SJCRH30 (cell line): ENCODE measurements around the gene IL6ST. TPM values are rescaled to one million over a fixed set of nuclear protein-coding genes. Genes with fewer than 3 reads are reported as not detected.

Source experiments
- DNase-seq, 2 experiments: peaks; one replicate each; pipeline ENCODE4 v3.0.0-alpha.2; 2015 to 2020
- H3K27ac ChIP-seq: fragments of 250-450 bp; sonication (Bioruptor Pico); 2 replicates; pipeline ENCODE4 v1.5.1; 2020; ENCODE audit warnings: mild to moderate bottlenecking, moderate library complexity
- H3K27me3 ChIP-seq: fragments of 250-450 bp; sonication (Bioruptor Pico); 2 replicates; pipeline ENCODE4 v1.5.1; 2020; ENCODE audit warnings: mild to moderate bottlenecking, moderate library complexity
- H3K36me3 ChIP-seq: fragments of 250-450 bp; sonication (Bioruptor Pico); 2 replicates; pipeline ENCODE4 v1.5.1; 2020; ENCODE audit warnings: mild to moderate bottlenecking, moderate library complexity
- H3K4me1 ChIP-seq: fragments of 250-450 bp; sonication (Bioruptor Pico); 2 replicates; pipeline ENCODE4 v1.5.1; 2020; ENCODE audit warnings: mild to moderate bottlenecking, moderate library complexity
- H3K4me3 ChIP-seq: fragments of 250-450 bp; sonication (Bioruptor Pico); 2 replicates; pipeline ENCODE4 v1.5.1; 2020; ENCODE audit warnings: mild to moderate bottlenecking, moderate library complexity
- H3K9me3 ChIP-seq: fragments of 250-450 bp; sonication (Bioruptor Pico); replicated peaks from 2 replicates; pipeline ENCODE4 v1.5.1; 2020; ENCODE audit warnings: mild to moderate bottlenecking, moderate library complexity
- total RNA-seq: library from RNA; depleted of rRNA; stranded (reverse); fragments of >200 nt; shearing (Covaris generic); gene quantifications from 2 replicates; pipeline ENCODE4 v1.2.3, GENCODE V29; 2014

IL6ST gene
- total RNA-seq, 1 experiment from 2014 or later: 52.5 TPM

DNA sequence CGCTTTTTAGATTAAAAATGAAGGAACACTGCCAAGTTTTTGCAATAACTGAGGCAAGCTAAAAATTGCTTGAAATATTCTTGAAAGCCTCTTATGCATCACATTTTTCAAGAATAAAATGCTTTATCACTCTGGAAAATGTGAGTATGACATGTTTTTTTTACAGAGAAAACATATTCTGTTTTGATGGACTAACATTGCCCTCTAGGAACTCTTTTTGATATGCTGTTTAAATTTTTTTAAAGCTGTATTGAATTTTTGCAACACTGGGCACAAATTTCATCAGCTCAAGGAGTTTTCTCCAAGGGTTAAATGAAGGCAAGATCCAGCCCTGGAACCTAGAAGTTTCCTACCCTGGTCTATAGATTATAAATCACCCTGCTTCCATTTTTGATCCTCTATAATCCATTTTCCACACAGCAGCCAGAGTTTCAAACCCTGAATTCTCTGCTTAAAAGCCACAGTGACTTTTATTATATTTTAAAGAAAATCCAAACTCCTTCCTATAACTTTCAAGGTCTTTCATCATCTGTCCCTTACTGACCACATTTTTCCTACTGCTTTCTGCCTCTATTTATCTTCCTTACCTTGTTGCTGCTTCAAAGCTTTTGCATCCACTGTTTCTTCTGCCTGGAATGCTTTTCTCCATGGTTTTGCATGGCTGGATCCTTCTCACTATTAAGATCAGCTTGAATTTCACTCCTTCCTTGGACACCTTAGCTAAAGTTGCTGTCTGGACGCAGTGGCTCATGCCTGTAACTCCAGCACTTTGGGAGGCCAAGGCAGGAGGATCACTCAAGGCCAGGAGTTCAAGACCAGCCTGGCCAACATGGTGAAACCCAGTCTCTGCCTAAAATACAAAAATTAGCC, 82.7 kb downstream of the IL6ST start:
- Histone ChIP-seq H3K4me1 (no peaks in the 10 kb centered on the region), H3K36me3 (no peaks in the 10 kb centered on the region), H3K27ac (no peak overlapping the region), H3K27me3 (no peaks in the 10 kb centered on the region), H3K9me3 (no peaks in the 10 kb centered on the region), H3K4me3 (no peak overlapping the region)
- no peak for DNase-seq

DNA sequence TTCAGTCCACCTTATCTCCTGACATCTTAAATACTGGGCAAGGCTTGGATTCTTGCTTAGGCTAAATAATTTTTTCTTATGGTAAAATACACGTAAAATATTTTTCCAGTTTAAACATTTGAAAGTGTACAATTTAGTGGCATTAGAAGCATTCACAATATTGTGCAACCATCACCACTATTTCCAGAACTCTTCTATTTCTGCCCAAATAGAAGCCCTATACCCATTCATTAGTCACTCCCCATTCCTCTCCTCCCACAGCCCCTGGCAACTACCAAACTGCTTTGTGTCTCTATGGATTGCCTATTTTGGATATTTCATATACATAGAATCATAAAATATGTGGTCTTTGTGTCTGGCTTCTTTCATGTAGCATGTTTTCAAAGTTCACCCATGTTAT, 86.0 kb downstream of the IL6ST start:
- H3K36me3 ChIP-seq: no peaks in the 10 kb centered on the region
- H3K4me3 ChIP-seq: no peak overlapping the region
- DNase-seq: no peak
- H3K9me3 ChIP-seq: no peaks in the 10 kb centered on the region
- H3K27me3 ChIP-seq: no peaks in the 10 kb centered on the region
- H3K27ac ChIP-seq: no peak overlapping the region
- no peaks in the 10 kb centered on the region for H3K4me1 ChIP-seq

DNA sequence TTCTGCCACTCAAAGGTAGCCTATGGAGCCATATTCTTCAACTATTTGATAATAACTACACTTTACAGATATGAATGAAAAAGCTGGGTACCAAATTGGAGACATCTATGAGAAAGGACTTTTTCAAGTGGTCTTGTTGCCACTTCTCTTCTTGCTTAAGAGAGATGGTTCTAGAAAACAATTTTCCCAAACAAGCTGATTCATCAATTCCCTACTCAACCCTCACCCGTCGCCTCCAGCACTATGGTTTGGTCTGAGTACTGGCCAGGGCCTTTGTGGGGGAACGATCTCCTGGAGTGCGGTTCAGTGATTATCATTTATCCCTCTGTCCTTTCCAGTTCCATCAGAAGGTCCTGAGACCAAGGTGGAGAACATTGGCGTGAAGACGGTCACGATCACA, 86.8 kb downstream of the IL6ST start:
- Histone ChIP-seq H3K4me3 (no peak overlapping the region), H3K36me3 (no peaks in the 10 kb centered on the region), H3K27ac (no peak overlapping the region), H3K4me1 (no peaks in the 10 kb centered on the region), H3K27me3 (no peaks in the 10 kb centered on the region), H3K9me3 (no peaks in the 10 kb centered on the region)
- no peak for DNase-seq

DNA sequence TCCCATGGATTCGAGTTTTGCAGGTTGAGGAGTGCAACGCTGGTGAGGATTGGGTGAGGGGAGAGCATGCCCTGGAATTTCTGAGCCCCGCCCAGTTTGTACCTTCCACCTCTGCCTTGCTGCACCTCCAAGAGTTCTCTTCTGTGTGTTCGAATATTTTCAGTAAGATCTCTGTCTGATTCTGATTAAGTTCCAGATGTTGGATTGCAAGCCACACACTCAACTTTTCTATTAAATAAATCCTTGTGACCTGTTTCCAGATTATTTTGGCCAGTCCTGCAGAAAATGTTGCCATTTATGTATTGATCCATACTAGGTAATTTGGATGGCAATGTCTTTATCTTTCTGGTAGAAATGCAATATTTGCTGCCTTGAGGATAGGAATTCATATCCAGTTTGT, 89.5 kb downstream of the IL6ST start:
- H3K36me3 ChIP-seq: no peaks in the 10 kb centered on the region
- DNase-seq: no peak
- no peak overlapping the region for H3K27ac ChIP-seq
- H3K4me3 ChIP-seq: no peak overlapping the region
- H3K9me3 ChIP-seq: no peaks in the 10 kb centered on the region
- no peaks in the 10 kb centered on the region for H3K4me1 ChIP-seq
- no peaks in the 10 kb centered on the region for H3K27me3 ChIP-seq

DNA sequence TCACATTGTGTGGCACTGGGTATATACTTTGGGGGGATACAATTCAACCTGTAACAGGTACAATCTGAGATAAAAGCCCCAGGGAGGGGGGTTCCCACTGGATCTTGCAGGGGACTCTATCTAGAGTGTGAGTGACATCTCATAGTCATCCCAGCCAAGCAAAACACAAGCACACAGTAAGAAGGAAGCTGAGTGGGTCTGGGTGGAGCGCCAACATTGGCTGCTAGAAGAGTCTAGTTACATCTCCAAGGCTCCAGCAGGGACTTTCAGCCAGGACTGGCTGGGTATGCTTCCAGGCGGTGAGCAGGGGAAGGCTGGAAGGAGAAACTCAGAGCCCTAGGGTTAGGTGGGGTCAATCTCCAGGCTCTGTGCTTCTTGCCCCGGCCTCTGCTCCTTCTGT, 90.6 kb downstream of the IL6ST start:
- Histone ChIP-seq H3K4me1 (no peaks in the 10 kb centered on the region), H3K36me3 (no peaks in the 10 kb centered on the region), H3K4me3 (no peak overlapping the region), H3K27me3 (no peaks in the 10 kb centered on the region), H3K9me3 (no peaks in the 10 kb centered on the region), H3K27ac (no peak overlapping the region)
- DNase-seq: no peak

DNA sequence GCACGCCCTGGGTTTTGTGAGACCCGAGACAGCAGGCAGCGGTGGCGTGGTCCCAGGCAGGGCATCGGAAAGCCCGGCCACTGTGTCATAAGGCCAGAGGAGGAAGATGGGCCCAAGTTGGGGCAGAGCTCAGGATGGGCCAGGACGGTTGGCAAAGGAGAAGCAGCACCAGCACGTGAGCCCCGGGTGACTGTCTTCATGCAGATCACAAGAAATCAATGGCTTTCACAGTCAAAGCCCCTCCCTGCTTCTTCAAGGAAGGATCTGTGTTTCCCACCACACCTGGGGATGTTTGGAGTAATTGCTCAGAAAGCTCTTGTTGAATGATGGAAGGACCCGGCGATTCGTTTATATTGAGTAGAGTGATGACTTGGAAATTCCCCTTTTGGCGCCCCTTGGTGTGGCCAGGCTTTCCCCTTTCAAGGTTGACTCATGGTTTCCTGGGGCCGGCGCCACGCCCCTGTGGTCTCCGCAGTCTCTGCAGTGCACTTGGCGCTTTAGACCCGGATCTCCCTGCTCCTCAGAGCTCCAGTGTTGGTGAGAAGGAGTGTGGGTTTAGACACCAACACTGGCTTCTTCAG, 91.6 kb downstream of the IL6ST start:
- no peak overlapping the region for H3K27ac ChIP-seq
- DNase-seq: no peak
- no peaks in the 10 kb centered on the region for H3K4me1 ChIP-seq
- no peak overlapping the region for H3K4me3 ChIP-seq
- H3K27me3 ChIP-seq: no peaks in the 10 kb centered on the region
- no peaks in the 10 kb centered on the region for H3K9me3 ChIP-seq
- no peaks in the 10 kb centered on the region for H3K36me3 ChIP-seq

DNA sequence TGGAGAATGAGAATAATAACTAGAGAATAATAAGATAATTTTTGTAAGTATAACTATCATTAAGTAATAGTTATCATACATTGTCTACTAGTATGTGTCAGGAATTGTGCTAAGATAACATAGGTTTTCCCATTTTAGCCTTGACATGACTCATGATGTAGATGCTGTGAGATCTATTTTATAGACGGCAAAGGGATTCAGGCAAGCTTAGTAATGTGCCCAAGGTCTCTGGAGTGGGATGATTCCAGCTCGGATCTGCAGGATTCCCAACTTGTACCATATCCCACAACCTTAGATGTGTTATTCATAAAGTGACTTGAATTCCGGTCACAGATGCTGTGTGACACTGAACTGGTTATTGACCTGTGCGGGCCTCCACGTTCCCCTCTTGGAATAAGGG, 92.1 kb downstream of the IL6ST start:
- H3K27me3 ChIP-seq: no peaks in the 10 kb centered on the region
- no peak for DNase-seq
- no peaks in the 10 kb centered on the region for H3K4me1 ChIP-seq
- H3K36me3 ChIP-seq: no peaks in the 10 kb centered on the region
- no peaks in the 10 kb centered on the region for H3K9me3 ChIP-seq
- no peak overlapping the region for H3K4me3 ChIP-seq
- H3K27ac ChIP-seq: no peak overlapping the region

DNA sequence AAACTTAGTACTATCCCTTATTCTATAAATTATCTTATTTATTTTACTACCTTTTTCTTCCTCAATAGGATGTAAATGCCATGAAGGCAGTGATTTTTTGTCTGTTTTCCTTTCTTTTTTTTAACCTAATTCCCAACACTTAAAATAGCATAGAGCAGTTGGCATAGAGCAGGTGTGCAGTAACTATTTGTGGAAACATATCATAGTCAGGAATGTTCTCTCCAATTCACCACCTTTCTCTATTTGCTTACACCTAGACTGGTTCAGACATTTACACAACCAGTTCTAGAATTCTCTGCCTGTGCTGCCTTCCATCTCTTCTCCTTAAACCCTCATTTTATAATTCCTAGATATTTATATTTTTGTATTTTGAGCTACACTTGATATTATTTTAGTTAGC, 94.0 kb downstream of the IL6ST start:
- Histone ChIP-seq H3K36me3 (no peaks in the 10 kb centered on the region), H3K4me3 (no peak overlapping the region), H3K27ac (no peak overlapping the region), H3K4me1 (no peaks in the 10 kb centered on the region), H3K9me3 (no peaks in the 10 kb centered on the region), H3K27me3 (no peaks in the 10 kb centered on the region)
- DNase-seq: no peak

DNA sequence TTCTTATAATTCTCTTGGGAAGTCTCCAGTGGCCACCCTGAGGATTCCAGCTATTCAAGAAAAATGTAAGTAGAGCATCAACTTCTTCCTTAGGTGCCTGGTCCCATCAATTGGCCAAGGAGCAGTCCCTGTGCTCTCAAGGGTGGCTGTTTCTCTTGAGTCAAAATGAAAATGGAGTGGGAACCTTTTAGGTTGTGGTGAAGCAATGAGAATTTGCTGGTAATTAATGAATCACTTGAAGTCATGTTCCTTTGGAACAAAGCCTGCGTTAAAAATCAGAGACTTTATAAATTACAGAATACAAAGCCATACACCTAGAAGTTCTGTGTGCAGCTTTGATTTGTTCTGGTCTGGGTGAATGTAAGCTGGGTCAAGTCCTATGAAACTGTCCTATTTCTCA, 94.7 kb downstream of the IL6ST start:
- no peak overlapping the region for H3K4me3 ChIP-seq
- H3K36me3 ChIP-seq: no peaks in the 10 kb centered on the region
- no peaks in the 10 kb centered on the region for H3K9me3 ChIP-seq
- H3K4me1 ChIP-seq: no peaks in the 10 kb centered on the region
- no peak overlapping the region for H3K27ac ChIP-seq
- no peak for DNase-seq
- H3K27me3 ChIP-seq: no peaks in the 10 kb centered on the region

DNA sequence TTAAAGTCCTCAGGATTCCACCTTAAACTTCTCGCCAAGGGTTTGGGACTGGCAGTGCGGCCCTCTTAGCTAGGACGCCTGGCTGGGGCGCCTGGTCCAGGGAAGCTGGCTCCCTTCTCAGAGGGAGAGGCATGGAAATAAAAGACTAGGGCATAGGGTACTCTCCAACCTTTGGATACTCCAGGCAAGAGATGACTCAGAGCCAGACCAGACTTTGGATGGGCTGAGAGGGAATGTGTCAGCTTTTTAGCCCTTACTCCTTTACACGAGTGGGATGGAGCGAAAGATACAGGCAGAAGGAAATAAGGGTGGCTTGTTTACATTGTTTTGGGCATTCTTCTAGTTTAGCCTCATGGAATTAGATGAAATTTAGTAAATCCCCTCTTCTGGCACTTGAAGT, 95.4 kb downstream of the IL6ST start:
- Histone ChIP-seq H3K4me1 (no peaks in the 10 kb centered on the region), H3K4me3 (no peak overlapping the region), H3K9me3 (no peaks in the 10 kb centered on the region), H3K36me3 (no peaks in the 10 kb centered on the region), H3K27ac (no peak overlapping the region), H3K27me3 (no peaks in the 10 kb centered on the region)
- no peak for DNase-seq

DNA sequence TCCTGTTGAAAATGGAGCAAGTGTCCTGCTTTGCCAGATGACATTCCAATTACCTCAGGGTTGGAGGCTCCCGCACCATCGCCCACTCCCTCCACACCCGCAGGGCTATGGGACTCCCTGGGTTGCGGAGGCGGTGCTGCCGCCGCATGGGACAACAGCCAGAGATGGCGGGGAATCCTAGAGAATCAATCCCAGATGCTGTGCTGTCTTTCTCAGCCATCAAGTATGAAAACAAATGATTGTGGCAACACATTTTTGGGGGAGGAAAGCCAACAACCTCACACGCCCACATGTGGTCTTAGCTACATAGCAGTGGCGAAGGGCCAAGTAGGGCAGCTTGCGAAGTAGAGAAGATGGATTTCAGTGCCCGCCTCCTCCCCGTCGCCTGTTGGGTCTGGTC, 96.9 kb downstream of the IL6ST start:
- Histone ChIP-seq H3K4me1 (no peaks in the 10 kb centered on the region), H3K27me3 (no peaks in the 10 kb centered on the region), H3K4me3 (no peak overlapping the region), H3K9me3 (no peaks in the 10 kb centered on the region), H3K27ac (no peak overlapping the region), H3K36me3 (no peaks in the 10 kb centered on the region)
- DNase-seq: no peak

DNA sequence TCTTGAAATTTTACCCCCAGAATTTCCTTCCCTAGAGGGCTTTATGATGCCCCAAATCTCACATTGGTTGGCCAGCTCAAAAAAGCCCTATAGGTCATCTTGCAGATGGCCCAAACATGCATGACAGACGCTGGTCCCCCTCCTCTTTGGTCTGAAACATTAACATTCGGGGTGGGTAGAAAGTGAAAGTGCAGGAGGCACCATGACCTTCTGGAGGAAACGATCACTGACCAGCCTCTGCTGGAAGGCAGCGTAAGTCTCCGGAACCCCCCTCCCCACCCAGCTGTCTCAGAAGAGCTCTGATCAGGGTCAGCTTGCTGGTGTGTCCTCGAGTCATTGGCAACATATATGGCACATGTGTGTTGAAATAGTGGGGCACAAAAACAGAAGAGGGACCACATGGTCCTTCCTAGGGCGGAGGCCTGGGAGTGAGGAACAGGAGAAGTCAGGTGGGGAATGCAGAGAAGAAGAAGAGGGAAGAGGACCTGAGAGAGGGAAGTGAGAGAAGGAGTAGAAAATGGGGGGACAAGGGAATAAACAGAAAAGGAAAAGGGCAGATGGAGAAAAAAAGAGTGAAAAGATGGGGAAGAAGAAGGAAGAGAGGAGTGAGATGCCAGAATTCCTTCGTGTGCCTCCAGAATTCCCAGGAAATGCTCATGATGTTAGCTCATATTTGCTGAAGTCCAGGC, 97.4 kb downstream of the IL6ST start:
- Histone ChIP-seq H3K4me3 (no peak overlapping the region), H3K27ac (no peak overlapping the region)

DNA sequence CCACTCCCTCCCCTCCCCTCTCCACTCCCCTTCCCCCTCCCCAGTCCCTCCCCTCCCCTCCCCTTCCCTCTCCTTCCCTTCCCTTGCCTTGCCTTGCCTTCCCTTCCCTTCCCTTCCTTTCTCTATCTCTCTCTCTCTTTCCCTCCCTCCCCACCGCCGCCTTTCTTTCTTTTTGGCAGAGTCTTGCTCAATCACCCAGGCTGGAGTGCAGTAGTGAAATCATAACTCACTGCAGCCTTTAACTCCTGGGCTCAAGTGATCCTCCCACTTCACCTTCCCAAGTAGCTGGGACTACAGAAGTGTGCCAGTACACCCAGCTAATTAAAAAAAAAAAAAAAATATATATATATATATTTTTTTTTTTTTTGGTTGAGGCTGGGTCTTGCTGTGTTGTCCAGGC, 98.1 kb downstream of the IL6ST start:
- H3K27ac ChIP-seq: no peak overlapping the region
- H3K4me1 ChIP-seq: no peaks in the 10 kb centered on the region
- no peak overlapping the region for H3K4me3 ChIP-seq
- no peaks in the 10 kb centered on the region for H3K9me3 ChIP-seq
- H3K36me3 ChIP-seq: no peaks in the 10 kb centered on the region
- no peaks in the 10 kb centered on the region for H3K27me3 ChIP-seq
- no peak for DNase-seq

More for the DNA sequence above, 97.4 kb downstream of the IL6ST start:
- Histone ChIP-seq H3K4me1 (no peaks in the 10 kb centered on the region), H3K36me3 (no peaks in the 10 kb centered on the region), H3K27me3 (no peaks in the 10 kb centered on the region), H3K9me3 (no peaks in the 10 kb centered on the region)
- DNase-seq: no peak

DNA sequence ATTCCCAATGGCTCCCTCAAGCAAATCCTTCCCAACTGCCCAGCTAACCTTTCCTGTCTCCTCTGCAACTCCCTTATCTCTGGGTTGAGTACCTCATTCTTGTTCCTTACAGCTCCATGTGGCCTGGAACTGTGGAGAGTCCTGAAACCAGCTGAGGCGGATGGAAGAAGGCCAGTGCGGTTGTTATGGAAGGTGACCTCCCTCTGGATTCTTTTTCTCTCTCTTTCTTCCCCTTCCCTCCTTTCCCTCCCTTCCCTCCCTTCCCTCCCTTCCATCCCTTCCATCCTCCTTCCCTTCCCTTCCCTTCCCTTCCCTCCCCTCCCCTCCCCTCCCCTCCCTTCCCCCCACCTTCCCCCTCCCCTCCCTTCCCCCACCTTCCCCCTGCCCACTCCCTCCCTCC, 98.5 kb downstream of the IL6ST start:
- Histone ChIP-seq H3K4me1 (no peaks in the 10 kb centered on the region), H3K36me3 (no peaks in the 10 kb centered on the region), H3K9me3 (no peaks in the 10 kb centered on the region), H3K4me3 (no peak overlapping the region), H3K27ac (no peak overlapping the region), H3K27me3 (no peaks in the 10 kb centered on the region)
- no peak for DNase-seq

DNA sequence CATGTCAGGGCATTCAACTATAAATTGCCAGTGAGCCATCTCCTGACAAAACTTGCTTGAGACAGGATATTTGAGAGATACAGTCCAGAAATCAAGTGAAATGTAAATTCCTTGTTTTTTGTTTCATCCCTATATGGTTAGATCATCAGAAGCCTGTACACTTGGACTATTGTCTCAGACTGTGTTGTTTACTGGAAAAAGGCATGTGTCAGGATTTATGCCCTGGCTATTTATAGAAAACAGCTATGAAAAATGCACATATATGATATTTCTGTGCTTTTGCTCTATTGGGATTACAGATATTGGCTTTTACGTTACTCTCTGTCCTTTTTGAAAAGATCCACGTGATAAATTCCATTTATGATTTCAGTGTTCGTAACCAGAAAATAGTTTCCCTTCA, 99.4 kb downstream of the IL6ST start:
- Histone ChIP-seq H3K4me3 (no peak overlapping the region), H3K9me3 (no peaks in the 10 kb centered on the region), H3K27ac (no peak overlapping the region), H3K36me3 (no peaks in the 10 kb centered on the region), H3K4me1 (no peaks in the 10 kb centered on the region), H3K27me3 (no peaks in the 10 kb centered on the region)
- DNase-seq: no peak
